Sigmoid colon (tissue), 7 donors: ENCODE data around the gene MSX1. TPM values are rescaled to one million over a fixed set of nuclear protein-coding genes. Genes with fewer than 3 reads are reported as not detected.

Source experiments
- DNase-seq: peaks from one replicate; pipeline ENCODE4 v3.0.0-alpha.2; 2019
- H3K27ac ChIP-seq, 4 donors: fragments of 200-600 bp; sonication (generic); one replicate each; pipeline ENCODE4 v1.5.1; 2016 to 2019; ENCODE audit warnings: mild to moderate bottlenecking in 1 of 4
- H3K27me3 ChIP-seq, 3 donors: fragments of 200-600 bp; sonication (generic); one replicate each; pipeline ENCODE4 v1.5.1; 2019; ENCODE audit warnings: mild to moderate bottlenecking in 1 of 3
- H3K36me3 ChIP-seq, 4 donors: fragments of 200-600 bp; sonication (generic); one replicate each; pipeline ENCODE4 v1.5.1; 2016 to 2019
- H3K4me1 ChIP-seq, 4 donors: fragments of 200-600 bp; sonication (generic); one replicate each; pipeline ENCODE4 v1.5.1; 2017 to 2019
- H3K4me3 ChIP-seq, 4 donors: fragments of 200-600 bp; sonication (generic); one replicate each; pipeline ENCODE4 v1.5.1; 2017 to 2019; ENCODE audit warnings: mild to moderate bottlenecking in 2 of 4, moderate library complexity in 1 of 4
- H3K9me3 ChIP-seq, 4 donors: fragments of 200-600 bp in 3 of 4; sonication (generic) in 3 of 4; one replicate each; pipeline versions ENCODE4 v1.5.1 to v1.6.1; 2013 to 2019
- EP300 ChIP-seq, 4 donors: sonication (generic); formaldehyde crosslinking; IDR thresholded peaks; one replicate each; pipeline ENCODE4 v1.6.1; 2017; ENCODE audit warnings: antibody characterized with exemption in 4 of 4
- POLR2A ChIP-seq, 2 donors: fragments of 450-650 bp; IDR thresholded peaks; one replicate each; pipeline ENCODE4 v1.6.1; 2016; ENCODE audit warnings: antibody characterized with exemption in 2 of 2, mild to moderate bottlenecking in 2 of 2, moderate library complexity in 2 of 2
- POLR2AphosphoS5 ChIP-seq, 4 donors: sonication (generic); formaldehyde crosslinking; IDR thresholded peaks; one replicate each; pipeline ENCODE4 v1.6.1; 2017; ENCODE audit warnings: antibody characterized with exemption in 4 of 4
- WGBS, 2 donors: extraction: QIAGEN DNeasy Blood & Tissue Kit; methylation state at CpG; one replicate each; pipeline ENCODE4 v1.1.7; 2013; 5-methylcytosine and 5-hydroxymethylcytosine counted together
- intact Hi-C: fragments of 100-400 bp; cut with DNase I; formaldehyde crosslinking; loops from one replicate; pipeline ENCODE4 v1.15.1; 2023
- polyA plus RNA-seq, 3 donors: library from polyadenylated mRNA; stranded (reverse); fragments of 200-250 nt; gene quantifications; one replicate each; pipeline ENCODE4 v1.2.3, GENCODE V29; 2013
- total RNA-seq, 4 donors: library from RNA; depleted of rRNA; stranded (reverse); fragments of >200 nt; gene quantifications; one replicate each; pipeline ENCODE4 v1.1.0, GENCODE V29; 2016
- TF ChIP-seq, protein P1 (sequence below), 4 experiments: fragments of 450-650 bp in 3 of 4; fragments of 200-600 bp in 1 of 4; IDR thresholded peaks; one replicate each; pipeline ENCODE4 v1.5.1; 2016 to 2019; ENCODE audit warnings: antibody characterized with exemption in 4 of 4, mild to moderate bottlenecking in 3 of 4, moderate library complexity in 2 of 4
- donor health status: healthy with polysubstance abuse.
- donor health status: Bipolar disorder and iron deficiency.
- donor health status: healthy.

MSX1 gene
- total and polyA plus RNA-seq, 7 donors: 0.45 to 7.2 (median 0.99) TPM; not detected in 1

DNA sequence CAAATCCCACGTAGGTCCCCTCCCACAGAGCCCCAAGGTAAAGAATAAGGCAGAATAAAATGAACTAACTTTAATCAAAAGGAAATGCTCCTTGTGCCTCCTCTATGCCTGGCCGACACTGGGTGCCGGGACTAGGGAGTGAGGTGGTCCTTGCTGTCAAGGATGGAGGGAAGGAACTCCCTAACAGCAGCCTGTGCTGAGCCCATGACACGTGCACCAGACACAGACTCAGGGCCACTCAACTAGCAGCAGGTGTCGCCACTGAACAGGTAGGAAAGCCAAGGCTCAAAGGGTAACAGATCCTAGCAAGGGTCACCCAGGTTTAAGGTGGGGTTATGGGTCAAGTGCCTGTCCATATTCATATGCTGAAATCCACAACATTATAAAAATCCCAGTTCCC is 29.2 kb downstream of the MSX1 start:
- DNase-seq: no peak
- H3K27me3 ChIP-seq: peaks cover 0 to 5% (median 0%) of the 10 kb centered on the region in 3 donors
- no peak overlapping the region for H3K27ac ChIP-seq
- WGBS, 2 donors: 66 to 79% methylated on average over 5 of the region's 5 CpGs
- no peaks in the 10 kb centered on the region for H3K36me3 ChIP-seq
- H3K9me3 ChIP-seq: no peaks in the 10 kb centered on the region
- intact Hi-C loops: no loop called here
- no peak for TF ChIP-seq EP300 (IDR thresholded peaks at IDR 0.05)
- no peak for TF ChIP-seq POLR2AphosphoS5 (IDR thresholded peaks at IDR 0.05)
- no peak for TF ChIP-seq POLR2A (IDR thresholded peaks at IDR 0.05)
- TF ChIP-seq, protein P1, sequence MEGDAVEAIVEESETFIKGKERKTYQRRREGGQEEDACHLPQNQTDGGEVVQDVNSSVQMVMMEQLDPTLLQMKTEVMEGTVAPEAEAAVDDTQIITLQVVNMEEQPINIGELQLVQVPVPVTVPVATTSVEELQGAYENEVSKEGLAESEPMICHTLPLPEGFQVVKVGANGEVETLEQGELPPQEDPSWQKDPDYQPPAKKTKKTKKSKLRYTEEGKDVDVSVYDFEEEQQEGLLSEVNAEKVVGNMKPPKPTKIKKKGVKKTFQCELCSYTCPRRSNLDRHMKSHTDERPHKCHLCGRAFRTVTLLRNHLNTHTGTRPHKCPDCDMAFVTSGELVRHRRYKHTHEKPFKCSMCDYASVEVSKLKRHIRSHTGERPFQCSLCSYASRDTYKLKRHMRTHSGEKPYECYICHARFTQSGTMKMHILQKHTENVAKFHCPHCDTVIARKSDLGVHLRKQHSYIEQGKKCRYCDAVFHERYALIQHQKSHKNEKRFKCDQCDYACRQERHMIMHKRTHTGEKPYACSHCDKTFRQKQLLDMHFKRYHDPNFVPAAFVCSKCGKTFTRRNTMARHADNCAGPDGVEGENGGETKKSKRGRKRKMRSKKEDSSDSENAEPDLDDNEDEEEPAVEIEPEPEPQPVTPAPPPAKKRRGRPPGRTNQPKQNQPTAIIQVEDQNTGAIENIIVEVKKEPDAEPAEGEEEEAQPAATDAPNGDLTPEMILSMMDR (IDR thresholded peaks at IDR 0.05): no peak
- no peaks in the 10 kb centered on the region for H3K4me1 ChIP-seq
- H3K4me3 ChIP-seq: no peak overlapping the region

DNA sequence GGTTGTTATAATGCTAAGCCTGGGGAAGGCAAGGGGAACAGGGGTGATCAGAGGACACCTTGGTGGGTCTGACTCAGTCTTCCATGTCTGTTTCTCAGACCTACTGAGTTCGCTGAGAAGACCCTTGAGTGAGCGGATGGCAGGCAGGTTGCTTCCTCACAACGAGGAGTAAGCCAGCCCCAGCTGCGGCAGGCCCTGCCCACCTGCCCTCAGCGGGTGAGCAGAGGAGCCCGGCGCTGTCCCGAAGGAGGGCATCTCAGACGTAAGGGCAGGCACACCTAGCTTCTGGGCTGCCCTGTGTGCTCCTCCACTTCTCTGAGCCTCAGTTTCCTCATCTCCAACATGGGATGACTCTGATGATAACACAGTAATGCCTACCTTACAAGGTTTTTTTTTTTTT is 30.3 kb downstream of the MSX1 start:
- H3K36me3 ChIP-seq: no peaks in the 10 kb centered on the region
- H3K27ac ChIP-seq: no peak overlapping the region
- no peak overlapping the region for H3K4me3 ChIP-seq
- DNase-seq: no peak
- TF ChIP-seq, protein P1 (IDR thresholded peaks at IDR 0.05): no peak
- TF ChIP-seq POLR2A (IDR thresholded peaks at IDR 0.05) (no peak), POLR2AphosphoS5 (IDR thresholded peaks at IDR 0.05) (no peak), EP300 (IDR thresholded peaks at IDR 0.05) (no peak)
- no peaks in the 10 kb centered on the region for H3K4me1 ChIP-seq
- intact Hi-C loops: no loop called here
- no peaks in the 10 kb centered on the region for H3K27me3 ChIP-seq
- WGBS, 2 donors: 72 to 84% methylated on average over 9 of the region's 9 CpGs
- no peaks in the 10 kb centered on the region for H3K9me3 ChIP-seq

DNA sequence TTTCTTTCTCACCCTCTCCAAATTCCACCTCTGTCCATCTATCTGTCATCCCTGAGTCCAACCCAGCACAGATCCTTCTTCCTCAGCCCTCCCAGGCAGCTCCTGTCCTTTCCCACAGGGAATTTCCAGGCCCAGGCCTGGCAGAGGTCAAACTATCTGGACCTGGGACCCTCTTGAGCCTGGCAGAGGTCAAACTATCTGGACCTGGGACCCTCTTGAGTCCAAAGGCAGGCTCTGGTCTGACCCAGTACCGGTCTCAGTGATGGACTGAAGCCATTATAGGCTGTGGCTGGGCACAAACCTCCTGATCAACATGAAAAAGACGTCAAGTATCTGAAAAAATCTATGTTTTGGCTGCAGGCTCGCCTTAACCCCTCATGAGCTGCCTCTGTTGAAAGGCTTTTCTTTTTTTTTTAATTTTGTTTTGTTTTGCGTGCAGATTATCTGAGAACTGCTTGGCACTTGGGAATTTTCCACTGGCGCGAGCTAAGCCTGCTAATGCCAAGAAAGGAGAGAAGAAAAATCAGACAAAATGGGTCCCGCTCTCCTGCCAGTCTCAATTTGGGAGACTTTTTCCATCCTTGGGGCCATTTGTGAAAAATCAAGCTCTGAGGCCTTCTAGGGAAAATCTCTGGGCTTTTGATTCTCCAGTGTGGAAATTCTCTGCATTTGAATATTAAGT is 31.2 kb downstream of the MSX1 start:
- intact Hi-C loops: no loop called here
- no peak overlapping the region for H3K4me3 ChIP-seq
- H3K9me3 ChIP-seq: no peaks in the 10 kb centered on the region
- no peak for DNase-seq
- TF ChIP-seq EP300 (IDR thresholded peaks at IDR 0.05) (no peak), POLR2A (IDR thresholded peaks at IDR 0.05) (no peak), POLR2AphosphoS5 (IDR thresholded peaks at IDR 0.05) (no peak)
- TF ChIP-seq, protein P1 (IDR thresholded peaks at IDR 0.05): no peak
- no peaks in the 10 kb centered on the region for H3K4me1 ChIP-seq
- H3K36me3 ChIP-seq: no peaks in the 10 kb centered on the region
- 73 to 81% methylated on average over 7 of the region's 7 CpGs for WGBS, 2 donors
- no peaks in the 10 kb centered on the region for H3K27me3 ChIP-seq
- no peak overlapping the region for H3K27ac ChIP-seq

DNA sequence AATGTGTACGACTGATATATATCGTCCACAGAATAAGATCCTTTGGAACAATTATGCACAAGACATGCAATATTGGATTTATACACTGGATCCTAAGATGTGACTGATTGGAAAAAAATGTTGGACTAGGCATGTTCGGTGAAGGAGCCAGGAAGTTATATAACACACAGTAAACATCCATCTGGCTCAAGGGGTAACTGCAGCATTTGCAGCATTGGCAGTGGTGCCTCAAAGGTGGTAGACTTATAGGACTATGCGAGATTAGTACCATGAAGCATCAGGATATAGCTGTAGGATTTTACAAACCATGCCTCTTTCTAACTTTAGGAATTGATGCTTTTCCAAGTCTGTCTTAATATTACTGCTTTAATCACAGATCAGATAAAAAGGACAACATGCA is 34.3 kb downstream of the MSX1 start:
- TF ChIP-seq POLR2AphosphoS5 (IDR thresholded peaks at IDR 0.05) (no peak), POLR2A (IDR thresholded peaks at IDR 0.05) (no peak), EP300 (IDR thresholded peaks at IDR 0.05) (no peak)
- TF ChIP-seq, protein P1 (IDR thresholded peaks at IDR 0.05): no peak
- no peaks in the 10 kb centered on the region for H3K9me3 ChIP-seq
- H3K4me3 ChIP-seq: no peak overlapping the region
- no peaks in the 10 kb centered on the region for H3K27me3 ChIP-seq
- intact Hi-C loops: no loop called here
- H3K4me1 ChIP-seq: no peaks in the 10 kb centered on the region
- 80 to 83% methylated on average over 4 of the region's 4 CpGs for WGBS, 2 donors
- no peak for DNase-seq
- no peak overlapping the region for H3K27ac ChIP-seq
- no peaks in the 10 kb centered on the region for H3K36me3 ChIP-seq
